ENCODE results near the gene CARD6.

The CARD6 gene

GRCh38 chr5:40853632-40854192 is 12.5 kb downstream of the CARD6 start:
- TF ChIP-seq RAD21 (IDR thresholded peaks at IDR 0.05; ENCODE audit: low read depth) (no peak), FOXM1 (IDR thresholded peaks at IDR 0.05; ENCODE audit: borderline replicate concordance, low read depth) (no peak), ZBTB7A (IDR thresholded peaks at IDR 0.05; ENCODE audit: low read depth) (no peak)

- TF ChIP-seq, protein P1, sequence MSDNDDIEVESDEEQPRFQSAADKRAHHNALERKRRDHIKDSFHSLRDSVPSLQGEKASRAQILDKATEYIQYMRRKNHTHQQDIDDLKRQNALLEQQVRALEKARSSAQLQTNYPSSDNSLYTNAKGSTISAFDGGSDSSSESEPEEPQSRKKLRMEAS (IDR thresholded peaks at IDR 0.05) = no peak
- TF ChIP-seq REST (IDR thresholded peaks at IDR 0.05; ENCODE audit: low read depth) (no peak), EGR1 (IDR thresholded peaks at IDR 0.05) (no peak), NFIC (IDR thresholded peaks at IDR 0.05) (no peak), CREB1 (IDR thresholded peaks at IDR 0.05; ENCODE audit: low read depth) (no peak), TAF1 (IDR thresholded peaks at IDR 0.05; ENCODE audit: low read depth) (no peak), USF1 (IDR thresholded peaks at IDR 0.05) (no peak), CEBPB (IDR thresholded peaks at IDR 0.05) (no peak), EP300 (IDR thresholded peaks at IDR 0.05; ENCODE audit: borderline replicate concordance) (no peak)
Measured at GRCh38 chr5:40860711-40861110, 19.5 kb downstream of the CARD6 start.

GRCh38 chr5:40866844-40867243 is 25.7 kb downstream of the CARD6 start:
- TF ChIP-seq TEAD4 (IDR thresholded peaks at IDR 0.05) = no peak
- TF ChIP-seq FOXM1 (IDR thresholded peaks at IDR 0.05; ENCODE audit: borderline replicate concordance, low read depth) = no peak

GRCh38 chr5:40869384-40869783 is 28.2 kb downstream of the CARD6 start:
- TF ChIP-seq RAD21 (IDR thresholded peaks at IDR 0.05; ENCODE audit: low read depth) (no peak), USF1 (IDR thresholded peaks at IDR 0.05) (no peak), YY1 (IDR thresholded peaks at IDR 0.05; ENCODE audit: low read depth) (no peak)

GRCh38 chr5:40871177-40871576 is 30.0 kb downstream of the CARD6 start:
- no peak for TF ChIP-seq REST (IDR thresholded peaks at IDR 0.05; ENCODE audit: low read depth)
- no peak for TF ChIP-seq TCF12 (IDR thresholded peaks at IDR 0.05; ENCODE audit: low read depth)

DNA sequence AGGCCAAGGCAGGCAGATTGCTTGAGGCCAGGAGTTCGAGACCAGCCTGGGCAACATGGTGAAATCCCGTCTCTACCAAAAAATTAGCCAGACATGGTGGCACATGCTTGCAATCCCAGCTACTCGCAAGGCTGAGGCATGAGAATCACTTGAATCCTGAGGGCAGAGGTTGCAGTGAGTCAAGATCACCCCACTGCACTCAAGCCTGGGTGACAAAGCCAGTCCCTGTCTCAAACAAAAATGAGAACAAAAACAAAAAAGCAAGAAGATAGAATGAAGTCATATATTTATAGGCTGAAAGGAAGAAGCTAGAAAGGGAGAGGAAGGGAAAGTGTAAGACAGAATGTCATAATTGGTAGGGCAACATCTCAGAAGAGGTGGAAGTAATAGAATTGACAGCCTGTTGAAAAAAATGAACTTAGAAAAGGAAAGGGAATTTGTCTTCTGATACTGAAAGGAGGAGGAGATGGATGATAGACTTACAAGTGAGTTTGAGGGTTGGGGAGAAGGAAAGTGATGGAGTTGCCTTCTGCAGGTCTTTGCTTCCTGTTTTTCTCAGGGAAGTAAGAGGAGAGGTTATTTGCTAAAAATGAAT is 32.2 kb downstream of the CARD6 start:
- TF ChIP-seq USF1 (IDR thresholded peaks at IDR 0.05) (no peak), TEAD4 (IDR thresholded peaks at IDR 0.05) (no peak), REST (IDR thresholded peaks at IDR 0.05; ENCODE audit: low read depth) (no peak), EGR1 (IDR thresholded peaks at IDR 0.05) (no peak), CREB1 (IDR thresholded peaks at IDR 0.05; ENCODE audit: low read depth) (no peak), NFIC (IDR thresholded peaks at IDR 0.05) (no peak), CEBPB (IDR thresholded peaks at IDR 0.05) (no peak), RAD21 (IDR thresholded peaks at IDR 0.05; ENCODE audit: low read depth) (no peak)
- TF ChIP-seq, protein P1 (IDR thresholded peaks at IDR 0.05) = no peak
